Activated CD4-positive, alpha-beta T cell treated with anti-CD3 and anti-CD28 coated beads for 36 hours (primary cell): ENCODE results near the gene HBQ1. TPM values are rescaled to one million over a fixed set of nuclear protein-coding genes. Genes with fewer than 3 reads are reported as not detected.
"Not testable (repeated sequence)": the region's sequence is repeated elsewhere in the genome, so short reads cannot be mapped to it uniquely, and the experiment has no call there.

Experiments used
- ATAC-seq: fragments of 200-7000 bp; cut with Tn5 transposase; one replicate; pipeline ENCODE4 v1.10.0; 2021; ENCODE audit warnings: mild to moderate bottlenecking, moderate library complexity
- CTCF ChIA-PET: fragments of 350-600 bp; sonication (Branson Sonifier 250); formaldehyde crosslinking; loops from one replicate; lab custom pipeline; 2021; ENCODE audit warnings: antibody characterized with exemption; lab: Charles Lee
- POLR2A ChIA-PET: fragments of 350-600 bp; sonication (Branson Sonifier 250); formaldehyde crosslinking; loops from one replicate; lab custom pipeline; 2021; ENCODE audit warnings: antibody characterized with exemption, inconsistent platforms; lab: Charles Lee
- DNase-seq: peaks from one replicate; pipeline ENCODE4 v3.0.0-alpha.2; 2020
- H3K27ac Mint-ChIP-seq: one replicate; pipeline ENCODE4 v1.8.0; 2021; ENCODE audit warnings: mixed read lengths
- H3K27me3 Mint-ChIP-seq: one replicate; pipeline ENCODE4 v1.8.0; 2021; ENCODE audit warnings: mixed read lengths
- H3K36me3 Mint-ChIP-seq: one replicate; pipeline ENCODE4 v1.8.0; 2021; ENCODE audit warnings: low read depth, mixed read lengths
- H3K4me1 Mint-ChIP-seq: one replicate; pipeline ENCODE4 v1.8.0; 2021; ENCODE audit warnings: mixed read lengths
- H3K4me3 Mint-ChIP-seq: one replicate; pipeline ENCODE4 v1.8.0; 2021; ENCODE audit warnings: mild to moderate bottlenecking, moderate library complexity, mixed read lengths
- H3K9me3 Mint-ChIP-seq: one replicate; pipeline ENCODE4 v1.8.0; 2021; ENCODE audit warnings: low read depth, mixed read lengths
- intact Hi-C, 2 experiments: fragments of 100-400 bp; cut with DNase I in 1 of 2; cut with micrococcal nuclease in 1 of 2; formaldehyde crosslinking; loops; one replicate each; pipeline versions ENCODE4 v1.14.2 to v1.15.1; 2022 to 2024; cut with DNase I, micrococcal nuclease
- total RNA-seq, 2 experiments: library from RNA; stranded (reverse); gene quantifications; one replicate each; pipeline ENCODE4 v1.2.3, GENCODE V29; 2021

The HBQ1 gene
- total RNA-seq, 2 experiments from 2014 or later = 0.37 to 1.1 TPM

DNA sequence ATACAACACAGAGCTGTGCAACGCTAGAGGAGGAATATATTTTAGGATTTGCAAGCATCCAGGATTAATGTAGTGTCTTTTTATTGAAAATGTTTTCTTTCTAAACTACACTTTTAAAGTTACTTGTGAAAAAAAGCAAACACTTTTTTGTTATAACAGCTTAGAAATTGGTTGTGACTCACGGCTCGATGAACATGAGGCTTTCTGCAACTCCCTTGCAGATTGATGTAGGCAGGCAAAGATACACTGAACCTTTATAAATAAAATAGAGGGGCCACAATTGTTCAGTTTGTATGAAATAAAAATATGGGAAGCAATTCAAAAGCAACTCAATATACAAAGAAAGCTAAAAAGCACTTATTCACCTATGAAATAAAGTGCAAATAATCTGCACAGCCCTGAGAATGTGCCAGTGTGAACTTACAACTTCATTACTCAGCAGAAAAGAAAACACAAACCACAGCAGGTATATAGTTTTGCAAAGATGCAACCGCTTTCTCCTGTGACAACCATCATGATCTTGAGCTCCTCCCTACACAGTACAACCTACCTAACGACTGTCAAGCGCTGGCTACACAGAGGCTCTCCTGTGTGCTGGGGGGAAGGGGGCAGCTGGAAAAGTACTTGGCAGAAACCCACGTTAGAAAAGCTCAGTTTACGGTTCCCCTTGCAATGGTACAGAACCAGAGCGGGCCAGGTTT is 48.0 kb downstream of the HBQ1 start:
- Mint-ChIP-seq H3K4me3 (peak overlapping the region; percentile 92), H3K36me3 (peaks cover 27% of the 10 kb centered on the region), H3K27ac (peak overlapping the region; percentile 85), H3K27me3 (no peaks in the 10 kb centered on the region), H3K9me3 (no peaks in the 10 kb centered on the region), H3K4me1 (peaks cover 30% of the 10 kb centered on the region)
- intact Hi-C loops = loop anchor here in 1 of 2 experiments (5.0 kb wide), 1 partner anchor 299 kb away; the partner anchor contains the start of gene CAPN15
- DNase-seq (no peak), ATAC-seq (peak; percentile 34)
- ChIA-PET CTCF (interaction anchor here (0.6 to 2.2 kb wide), 5 partner anchors 10 to 512 kb away, joined by 3 to 9 read pairs (median 5); partner anchors contain the start of gene CIAO3), POLR2A (interaction anchor here (0.6 to 1.0 kb wide), 6 partner anchors 9 to 113 kb away, joined by 3 to 9 read pairs (median 3); no protein-coding TSS in a partner anchor)

DNA sequence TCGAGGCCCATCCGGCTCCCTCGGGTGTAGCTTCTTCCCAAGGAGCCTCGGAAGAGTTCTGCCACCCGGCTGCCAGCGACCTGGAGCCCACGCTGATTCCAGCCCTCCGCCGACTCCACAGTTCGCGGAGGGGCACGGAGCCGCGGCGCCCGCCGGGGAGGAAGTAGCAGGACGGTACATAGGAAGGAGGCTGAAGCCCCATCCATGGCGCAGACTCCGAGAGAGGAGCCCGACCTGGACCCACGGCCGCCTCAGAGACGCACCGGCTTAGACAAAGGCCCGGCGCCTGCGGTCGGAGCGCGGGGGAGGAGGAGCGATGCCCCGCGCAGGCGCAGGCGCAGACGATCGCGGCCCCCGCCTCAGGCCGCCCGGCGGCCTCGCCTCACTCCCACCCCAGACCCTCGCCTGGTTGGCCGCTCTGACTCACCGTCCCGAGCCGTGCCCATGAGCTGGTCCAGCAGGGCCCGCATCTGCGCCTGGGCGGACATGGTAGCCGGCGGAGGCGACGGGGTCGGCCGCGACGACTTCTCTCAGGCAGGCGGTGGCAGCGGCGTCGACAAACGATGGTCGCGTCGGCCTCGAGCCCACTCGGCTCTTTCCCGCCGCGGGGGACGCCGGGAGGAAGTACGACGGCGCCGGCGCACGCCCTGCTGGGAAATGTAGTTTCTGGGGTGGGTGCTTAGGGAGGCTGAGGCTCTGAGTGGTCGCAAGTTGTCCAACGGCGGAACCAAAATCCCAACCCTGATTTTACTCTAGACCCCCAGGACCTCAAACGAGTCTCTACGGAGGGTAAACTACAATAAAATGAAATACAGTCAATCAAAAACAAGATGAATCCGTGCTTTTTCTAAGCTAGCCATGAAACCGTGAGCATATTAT is 48.8 kb downstream of the HBQ1 start, which contains the start of gene LUC7L:
Gene LUC7L, minus strand, starts transcription at position 598 of the 879 bp plus-strand sequence. Its CDS starts 110 bp downstream, at position 488.
- peak within 1 kb of the TSS; percentile 85 for H3K27ac Mint-ChIP-seq
- CTCF ChIA-PET = interaction anchor here (0.7 to 2.2 kb wide), 4 partner anchors 10 to 132 kb away, joined by 3 to 9 read pairs (median 6); partner anchors contain the start of gene HBQ1

DNA sequence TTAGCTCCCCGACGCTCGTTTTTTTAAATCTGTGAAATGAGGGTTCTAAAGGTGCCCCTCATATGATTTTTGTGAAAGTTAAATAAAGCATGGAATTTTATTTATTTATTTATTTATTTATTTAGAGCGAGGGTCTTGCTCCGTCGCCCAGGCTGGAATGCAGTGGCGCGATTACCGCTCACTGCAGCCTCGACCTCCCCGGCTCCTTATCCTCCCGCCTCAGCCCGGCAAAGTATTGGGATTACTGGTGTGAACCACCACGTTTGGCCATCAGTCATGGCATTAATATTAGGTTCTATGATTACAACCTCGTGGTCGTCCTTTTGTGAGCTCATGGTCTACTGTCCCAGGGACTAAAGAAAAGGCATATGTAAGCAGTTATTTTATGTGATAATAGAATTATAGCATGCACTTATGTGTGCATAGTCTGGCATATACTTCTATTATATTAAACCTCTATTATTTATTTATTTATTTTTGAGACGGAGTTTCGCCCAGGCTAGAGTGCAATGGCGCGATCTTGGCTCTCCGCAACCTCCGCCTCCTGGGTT is 49.5 kb downstream of the HBQ1 start:
- ChIA-PET POLR2A (no interaction called here), CTCF (interaction anchor here (0.7 to 0.8 kb wide), 2 partner anchors 49 to 122 kb away, joined by 3 read pairs; partner anchors contain the start of gene HBQ1)
- H3K27ac Mint-ChIP-seq = peak overlapping the region; percentile 38
- peaks cover 26% of the 10 kb centered on the region for H3K36me3 Mint-ChIP-seq
- H3K9me3 Mint-ChIP-seq = no peaks in the 10 kb centered on the region
- intact Hi-C loops = loop anchor here (1.0 to 5.0 kb wide), 9 partner anchors 22 to 406 kb away; partner anchors contain the start of genes AXIN1 (in 1 of the 2), CAPN15 (in 1 of the 2), DECR2 (in 1 of the 2) and METTL26 (in 1 of the 2)
- peaks cover 30% of the 10 kb centered on the region for H3K4me1 Mint-ChIP-seq
- peak overlapping the region; percentile 92 for H3K4me3 Mint-ChIP-seq
- DNase-seq (no peak), ATAC-seq (no peak)
- H3K27me3 Mint-ChIP-seq = no peaks in the 10 kb centered on the region

More for the DNA sequence above, 48.8 kb downstream of the HBQ1 start, which contains the start of gene LUC7L:
- DNase-seq (peak; percentile 93), ATAC-seq (peak; percentile 90)
- Mint-ChIP-seq H3K4me3 (peak within 1 kb of the TSS; percentile 92), H3K27me3 (no peaks in the 10 kb centered on the region), H3K9me3 (no peaks in the 10 kb centered on the region), H3K4me1 (peaks cover 30% of the 10 kb centered on the region), H3K36me3 (peaks cover 27% of the 10 kb centered on the region)
- POLR2A ChIA-PET = no interaction called here
- intact Hi-C loops = loop anchor here (1.0 to 5.0 kb wide), 9 partner anchors 23 to 407 kb away; partner anchors contain the start of genes AXIN1 (in 1 of the 2), CAPN15 (in 1 of the 2), DECR2 (in 1 of the 2) and METTL26 (in 1 of the 2)

DNA sequence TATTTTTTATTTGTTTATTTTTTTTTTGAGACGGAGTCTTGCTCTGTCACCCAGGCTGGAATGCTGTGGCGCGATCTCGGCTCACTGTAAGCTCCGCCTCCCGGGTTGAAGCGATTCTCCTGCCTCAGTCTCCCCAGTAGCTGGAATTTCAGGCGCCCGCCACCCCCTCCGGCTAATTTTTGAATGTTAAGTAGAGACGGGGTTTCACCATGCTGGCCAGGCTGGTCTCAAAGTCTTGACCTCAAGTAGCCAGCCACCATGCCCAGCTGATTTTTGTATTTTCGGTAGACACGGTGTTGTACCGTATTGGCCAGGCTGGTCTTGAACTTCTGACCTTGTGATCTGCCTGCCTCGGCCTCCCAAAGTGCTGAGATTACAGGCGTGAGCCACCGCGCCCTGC is 50.1 kb downstream of the HBQ1 start:
- H3K9me3 Mint-ChIP-seq, POLR2A ChIA-PET, H3K27ac Mint-ChIP-seq, H3K4me3 Mint-ChIP-seq, H3K27me3 Mint-ChIP-seq, intact Hi-C loops, DNase-seq, ATAC-seq: not testable (repeated sequence)
- CTCF ChIA-PET = interaction anchor here (0.8 kb wide), 1 partner anchor 121 kb away, joined by 3 read pairs; no protein-coding TSS in a partner anchor
- Mint-ChIP-seq H3K4me1 (peaks cover 34% of the 10 kb centered on the region), H3K36me3 (peaks cover 24% of the 10 kb centered on the region)

Other genes starting within 250 kb of the HBQ1 start
- 10 to 100 TPM; 31.9 to 46.8 TPM for gene POLR3K, start 126.9 kb upstream of the HBQ1 start, total RNA-seq
- gene SNRNP25, start 126.6 kb upstream of the HBQ1 start, total RNA-seq = 10 to 100 TPM; 42.5 to 50.0 TPM
- under 1 TPM in 1 of 2 experiments, not detected in 1; 0.40 TPM for gene RHBDF1, start 107.8 kb upstream of the HBQ1 start, total RNA-seq
- 10 to 100 TPM; 47.0 to 57.0 TPM for gene MPG, start 102.2 kb upstream of the HBQ1 start, total RNA-seq
- gene NPRL3, start 41.8 kb upstream of the HBQ1 start, total RNA-seq = 10 to 100 TPM; 49.1 to 53.9 TPM
- gene HBZ, start 27.8 kb upstream of the HBQ1 start, total RNA-seq = not detected
- not detected for gene HBM, start 14.5 kb upstream of the HBQ1 start, total RNA-seq
- not detected for gene HBA2, start 7.6 kb upstream of the HBQ1 start, total RNA-seq
- gene HBA1, start 3.8 kb upstream of the HBQ1 start, total RNA-seq = not detected
- gene LUC7L, start 49.0 kb downstream of the HBQ1 start, total RNA-seq = 10 to 100 TPM; 44.6 to 50.1 TPM
- gene FAM234A, start 54.4 kb downstream of the HBQ1 start, total RNA-seq = 10 to 100 TPM; 11.3 to 15.2 TPM
- under 1 TPM; 0.11 to 0.12 TPM for gene RGS11, start 95.5 kb downstream of the HBQ1 start, total RNA-seq
- gene ARHGDIG, start 100.1 kb downstream of the HBQ1 start, total RNA-seq = not detected
- gene PDIA2, start 102.7 kb downstream of the HBQ1 start, total RNA-seq = not detected
- 10 to 100 TPM; 20.0 to 23.8 TPM for gene AXIN1, start 172.3 kb downstream of the HBQ1 start, total RNA-seq
- gene MRPL28, start 190.1 kb downstream of the HBQ1 start, total RNA-seq = 10 to 100 TPM; 90.2 to 94.4 TPM
- 10 to 100 TPM; 22.9 to 40.8 TPM for gene PGAP6, start 201.5 kb downstream of the HBQ1 start, total RNA-seq
- 10 to 100 TPM; 55.9 to 72.1 TPM for gene NME4, start 216.7 kb downstream of the HBQ1 start, total RNA-seq
- gene DECR2, start 221.4 kb downstream of the HBQ1 start, total RNA-seq = 10 to 100 TPM; 11.5 to 13.0 TPM
- gene RAB11FIP3, start 245.2 kb downstream of the HBQ1 start, total RNA-seq = 10 to 100 TPM; 14.2 to 17.0 TPM